Panc1 (cell line): ENCODE data around the gene SASH3. TPM values are rescaled to one million over a fixed set of nuclear protein-coding genes. Genes with fewer than 3 reads are reported as not detected.

Experiments
- ATAC-seq: fragments of 200-7000 bp; cut with Tn5 transposase; 2 replicates; pipeline ENCODE4 v1.9.1; 2020; ENCODE audit warnings: mild to moderate bottlenecking, moderate library complexity
- BruUV-seq: library from RNA; stranded (reverse); fragments of 400-500 nt; replicated peaks from 2 replicates; lab custom pipeline; 2021; lab: Mats Ljungman, UMichigan
- CTCF ChIA-PET: fragments of 300-600 bp; sonication (Branson Sonifier 250); formaldehyde crosslinking; loops from one replicate; lab custom pipeline; 2022; ENCODE audit warnings: antibody characterized with exemption; lab: Charles Lee
- POLR2A ChIA-PET: fragments of 300-600 bp; sonication (Branson Sonifier 250); formaldehyde crosslinking; loops from one replicate; lab custom pipeline; 2022; ENCODE audit warnings: antibody characterized with exemption; lab: Charles Lee
- DNase-seq: peaks from one replicate; pipeline ENCODE4 v3.0.0-alpha.2; 2010; ENCODE audit warnings: low read depth, low spot score
- H3K27ac ChIP-seq: 2 replicates; pipeline ENCODE4 v1.5.1; 2011; ENCODE audit warnings: mild to moderate bottlenecking, low read length, inconsistent platforms
- H3K27me3 ChIP-seq: fragments of 200-500 bp; sonication (Bioruptor generic); 2 replicates; pipeline ENCODE4 v1.6.0; 2014; ENCODE audit warnings: low read length, inconsistent platforms; ENCODE audit not compliant: control insufficient read depth, insufficient read depth
- H3K36me3 ChIP-seq: fragments of 200-500 bp; sonication (Bioruptor generic); 2 replicates; pipeline ENCODE4 v1.5.1; 2014; ENCODE audit warnings: inconsistent platforms, mild to moderate bottlenecking, low read length, moderate library complexity; ENCODE audit not compliant: control insufficient read depth, insufficient read depth
- H3K4me1 ChIP-seq: 2 replicates; pipeline ENCODE4 v1.5.1; 2011; ENCODE audit warnings: inconsistent platforms, mild to moderate bottlenecking, low read length, moderate library complexity; ENCODE audit not compliant: control insufficient read depth, insufficient read depth
- H3K4me3 ChIP-seq, 2 experiments: 2 replicates each; pipeline ENCODE4 v1.5.1; 2011 to 2012; ENCODE audit warnings: low read depth in 2 of 2, low read length in 2 of 2, mild to moderate bottlenecking in 2 of 2, inconsistent platforms in 1 of 2, moderate library complexity in 1 of 2
- H3K9me3 ChIP-seq: fragments of 200-500 bp; sonication (Bioruptor generic); 2 replicates; pipeline ENCODE4 v1.5.1; 2014; ENCODE audit warnings: low read depth, mild to moderate bottlenecking, inconsistent platforms, low read length, moderate library complexity; ENCODE audit not compliant: control insufficient read depth, insufficient read depth
- CTCF ChIP-seq: fragments of 450-650 bp; IDR thresholded peaks from 2 replicates; pipeline ENCODE4 v1.5.1; 2017; ENCODE audit warnings: mild to moderate bottlenecking
- POLR2AphosphoS5 ChIP-seq: IDR thresholded peaks from 2 replicates; pipeline ENCODE4 v1.6.1; 2012; ENCODE audit warnings: mild to moderate bottlenecking, low read depth, low read length, moderate library complexity
- REST ChIP-seq, 2 experiments: IDR thresholded peaks; 2 replicates each; pipeline ENCODE4 v1.6.1; 2011 to 2012; ENCODE audit warnings: low read depth in 2 of 2, control low read depth in 1 of 2, low read length in 1 of 2, mild to moderate bottlenecking in 1 of 2, moderate library complexity in 1 of 2; ENCODE audit not compliant: insufficient read depth in 1 of 2
- SIN3A ChIP-seq: IDR thresholded peaks from 2 replicates; pipeline ENCODE4 v1.6.1; 2012; ENCODE audit warnings: low read depth, mild to moderate bottlenecking, low read length, moderate library complexity, borderline replicate concordance; ENCODE audit not compliant: insufficient read depth
- TCF7L2 ChIP-seq: IDR thresholded peaks from 2 replicates; pipeline ENCODE4 v1.6.1; 2011; ENCODE audit warnings: mild to moderate bottlenecking, low read depth, low read length, inconsistent platforms
- in situ Hi-C: cut with HindIII; loops from 2 replicates; pipeline ENCODE4 v1.10.0; 2016; ENCODE audit warnings: low sequenced_read_pairs, low pct_unique_long_range_greater_than_20kb
- intact Hi-C: fragments of 100-400 bp; cut with micrococcal nuclease; formaldehyde crosslinking; loops from one replicate; pipeline ENCODE4 v1.10.0; 2022; ENCODE audit not compliant: unreplicated experiment
- total RNA-seq: library from RNA; stranded (reverse); gene quantifications from one replicate; pipeline ENCODE4 v1.2.1, GENCODE V29; 2021; ENCODE audit not compliant: unreplicated experiment

Gene SASH3
- total RNA-seq, 1 experiment from 2014 or later, result 0.33 TPM

DNA sequence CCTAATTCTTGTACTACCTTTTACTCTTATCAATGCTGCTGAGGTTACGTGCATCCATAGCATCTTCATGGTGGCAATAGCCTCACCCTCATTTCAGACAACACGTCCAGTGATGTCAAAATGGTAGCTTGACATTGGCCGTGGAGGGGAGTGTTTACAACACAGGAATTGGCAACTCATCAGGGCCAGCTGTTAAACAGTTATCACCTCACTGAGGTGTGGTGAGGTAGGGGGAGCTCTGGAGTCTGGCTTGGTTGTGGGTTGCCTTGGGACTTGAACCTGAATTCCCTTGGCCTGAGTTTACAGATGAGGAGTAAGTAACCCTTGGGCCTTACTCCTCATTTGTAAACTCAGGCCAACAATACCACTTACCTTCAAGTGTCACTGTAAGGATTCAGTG, 10.4 kb downstream of the SASH3 start:
- no peaks in the 10 kb centered on the region for H3K36me3 ChIP-seq
- intact Hi-C loops (no loop called here), in situ Hi-C loops (no loop called here)
- DNase-seq (no peak), ATAC-seq (no peak)
- H3K27ac ChIP-seq, result no peak overlapping the region
- H3K27me3 ChIP-seq, result no peaks in the 10 kb centered on the region
- ChIA-PET POLR2A (no interaction called here), CTCF (interaction anchor here (0.6 kb wide), 1 partner anchor 33 kb away, joined by 4 read pairs; no protein-coding TSS in a partner anchor)
- H3K4me3 ChIP-seq, result no peak overlapping the region
- no TSS peak for BruUV-seq
- H3K4me1 ChIP-seq, result no peaks in the 10 kb centered on the region
- TF ChIP-seq REST (IDR thresholded peaks at IDR 0.05; ENCODE audit: insufficient read depth in 1 of 2, low read depth in 2 of 2, low read length in 1 of 2) (no peak), POLR2AphosphoS5 (no peak), SIN3A (no peak), CTCF (no peak), TCF7L2 (no peak)
- no peaks in the 10 kb centered on the region for H3K9me3 ChIP-seq

DNA sequence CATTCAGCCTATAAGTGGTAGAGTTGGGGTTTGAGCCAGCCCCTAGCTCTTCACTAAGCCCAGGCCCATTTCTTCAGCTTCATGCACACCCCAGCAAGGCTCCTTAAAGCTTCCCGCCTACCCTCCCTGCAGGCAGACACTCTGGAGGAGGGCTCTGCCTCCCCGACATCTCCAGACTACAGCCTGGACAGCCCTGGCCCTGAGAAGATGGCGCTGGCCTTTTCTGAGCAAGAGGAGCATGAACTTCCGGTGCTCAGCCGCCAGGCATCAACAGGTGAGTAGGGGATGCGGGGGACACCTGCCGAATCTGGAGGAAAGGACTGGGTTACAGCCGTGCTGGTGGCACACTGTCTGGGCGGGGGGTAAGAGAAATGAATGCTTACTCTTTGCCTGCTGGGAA, 11.1 kb downstream of the SASH3 start:
- CTCF ChIA-PET, result no interaction called here
- no peaks in the 10 kb centered on the region for H3K4me1 ChIP-seq
- no peak overlapping the region for H3K4me3 ChIP-seq
- ATAC-seq (no peak), DNase-seq (no peak)
- TF ChIP-seq POLR2AphosphoS5, result no peak
- no peak for TF ChIP-seq SIN3A
- TF ChIP-seq TCF7L2, result no peak
- no peak for TF ChIP-seq REST (IDR thresholded peaks at IDR 0.05; ENCODE audit: insufficient read depth in 1 of 2, low read depth in 2 of 2, low read length in 1 of 2)
- no peak for TF ChIP-seq CTCF
- no peaks in the 10 kb centered on the region for H3K36me3 ChIP-seq
- no peaks in the 10 kb centered on the region for H3K27me3 ChIP-seq
- POLR2A ChIA-PET, result no interaction called here
- no peaks in the 10 kb centered on the region for H3K9me3 ChIP-seq
- intact Hi-C loops, result no loop called here
- H3K27ac ChIP-seq, result no peak overlapping the region
- BruUV-seq, result no TSS peak
- in situ Hi-C loops, result no loop called here
